HepG2 (cell line): Measurements from ENCODE around the gene CST5. TPM values are rescaled to one million over a fixed set of nuclear protein-coding genes. Genes with fewer than 3 reads are reported as not detected.

Experiments
- ATAC-seq: fragments of 200-7000 bp; cut with Tn5 transposase; 3 replicates; pipeline ENCODE4 v1.9.1; 2020; ENCODE audit warnings: mild to moderate bottlenecking, moderate library complexity
- BruUV-seq: library from RNA; stranded (reverse); fragments of 400-500 nt; replicated peaks from 2 replicates; lab custom pipeline; 2021; lab: Mats Ljungman, UMichigan
- CTCF ChIA-PET: fragments of 300-600 bp; formaldehyde crosslinking; extraction: SDS; loops from one replicate; lab custom pipeline; 2021; ENCODE audit warnings: low total read pairs, inconsistent platforms, low intra/inter-chr PET ratio; lab: Yijun Ruan, JAX
- POLR2A ChIA-PET: fragments of 350-600 bp; sonication (Branson Sonifier 250); formaldehyde crosslinking; loops from one replicate; lab custom pipeline; 2020; ENCODE audit warnings: antibody characterized with exemption, inconsistent platforms; lab: Yijun Ruan, JAX
- DNase-seq: peaks from one replicate; pipeline ENCODE4 v3.0.0-alpha.2; 2015; ENCODE audit warnings: low spot score
- FAIRE-seq: peaks from 3 replicates; lab custom pipeline; 2011; peaks lifted over from hg19 to GRCh38; lab: Jason Lieb, UNC
- H2AFZ ChIP-seq: one replicate; pipeline ENCODE4 v1.6.1; 2011; ENCODE audit warnings: low read length, inconsistent platforms
- H3K27ac ChIP-seq: fragments of 300-600 bp; 3 replicates; pipeline ENCODE4 v1.8.0; 2011; ENCODE audit warnings: mixed run types, mild to moderate bottlenecking, mixed read lengths, low read length, inconsistent platforms; ENCODE audit not compliant: insufficient read depth; ENCODE audit errors: extremely low read length
- H3K27me3 ChIP-seq, 2 experiments: fragments of 200-600 bp in 1 of 2; 2 replicates in 1 of 2; 3 replicates in 1 of 2; pipeline versions ENCODE4 v1.6.0 to v1.8.0; 2011; ENCODE audit warnings: low read length in 2 of 2, mild to moderate bottlenecking in 2 of 2, moderate library complexity in 2 of 2, inconsistent platforms in 1 of 2; ENCODE audit not compliant: insufficient read depth in 2 of 2, control insufficient read depth in 1 of 2
- H3K36me3 ChIP-seq, 2 experiments: fragments of 200-600 bp in 1 of 2; replicated peaks in 1 of 2; 2 replicates in 1 of 2; 3 replicates in 1 of 2; pipeline versions ENCODE4 v1.5.1 to v1.8.0; 2011; ENCODE audit warnings: low read length in 2 of 2, inconsistent platforms in 1 of 2; ENCODE audit not compliant: insufficient read depth in 2 of 2, control insufficient read depth in 1 of 2
- H3K4me1 ChIP-seq: 2 replicates; pipeline ENCODE4 v1.5.1; 2012; ENCODE audit warnings: low read length, inconsistent platforms; ENCODE audit not compliant: insufficient read depth
- H3K4me2 ChIP-seq: 2 replicates; pipeline ENCODE4 v1.6.0; 2011; ENCODE audit warnings: low read depth, low read length, inconsistent platforms
- H3K4me3 ChIP-seq, 3 experiments: fragments of 200-600 bp in 1 of 3; sonication (generic), shearing (Covaris generic) in 1 of 3; replicated peaks in 1 of 3; 2 replicates each; pipeline ENCODE4 v1.5.1; 2011 to 2016; ENCODE audit warnings: low read length in 3 of 3, inconsistent platforms in 2 of 3, low read depth in 2 of 3, mild to moderate bottlenecking in 2 of 3, control low read depth in 1 of 3, mixed read lengths in 1 of 3; ENCODE audit not compliant: insufficient read depth in 1 of 3
- H3K79me2 ChIP-seq: one replicate; pipeline ENCODE4 v1.6.1; 2011; ENCODE audit warnings: low read length, inconsistent platforms; ENCODE audit not compliant: insufficient read depth
- H3K9ac ChIP-seq: 2 replicates; pipeline ENCODE4 v1.6.0; 2011; ENCODE audit warnings: mild to moderate bottlenecking, low read depth, low read length, inconsistent platforms; ENCODE audit not compliant: insufficient read depth
- H3K9me3 ChIP-seq: 2 replicates; pipeline ENCODE4 v1.5.1; 2012; ENCODE audit warnings: mild to moderate bottlenecking, low read length
- H4K20me1 ChIP-seq: 2 replicates; pipeline ENCODE4 v1.6.0; 2011; ENCODE audit warnings: inconsistent platforms, mild to moderate bottlenecking, low read length, moderate library complexity; ENCODE audit not compliant: insufficient read depth
- MBD4 ChIP-seq: IDR thresholded peaks from 2 replicates; pipeline ENCODE4 v1.6.1; 2012; ENCODE audit warnings: low read length, inconsistent platforms, borderline replicate concordance
- MED13 ChIP-seq: sonication (generic); formaldehyde crosslinking; IDR thresholded peaks from 2 replicates; pipeline ENCODE4 v1.5.0; 2020; ENCODE audit warnings: missing genetic modification reagents
- RNF219 ChIP-seq: sonication (generic); formaldehyde crosslinking; IDR thresholded peaks from 2 replicates; pipeline ENCODE4 v1.5.0; 2020; ENCODE audit warnings: mild to moderate bottlenecking, missing genetic modification reagents
- SOX13 ChIP-seq, 3 experiments: fragments of 450-650 bp in 1 of 3; sonication (generic) in 1 of 3; formaldehyde crosslinking in 1 of 3; IDR thresholded peaks in 2 of 3; conservative IDR thresholded peaks in 1 of 3; 2 replicates each; pipeline versions ENCODE4 v1.5.0 to v1.6.1; 2016 to 2020; ENCODE audit warnings: antibody characterized with exemption in 1 of 3, mild to moderate bottlenecking in 1 of 3, missing compliant biosample characterization in 1 of 3, missing genetic modification reagents in 1 of 3, moderate library complexity in 1 of 3
- ZNF570 ChIP-seq: sonication (generic); formaldehyde crosslinking; IDR thresholded peaks from 2 replicates; pipeline ENCODE4 v1.4.0; 2020; ENCODE audit warnings: mild to moderate bottlenecking, missing genetic modification reagents, borderline replicate concordance
- ZNF629 ChIP-seq: sonication (generic); formaldehyde crosslinking; conservative IDR thresholded peaks from 2 replicates; pipeline ENCODE4 v1.5.0; 2020; ENCODE audit warnings: missing genetic modification reagents
- ZNF646 ChIP-seq: sonication (generic); formaldehyde crosslinking; IDR thresholded peaks from 2 replicates; pipeline ENCODE4 v1.9.0; 2021; ENCODE audit warnings: mild to moderate bottlenecking, missing genetic modification reagents
- ZNF790 ChIP-seq: sonication (generic); formaldehyde crosslinking; IDR thresholded peaks from 2 replicates; pipeline ENCODE4 v1.8.0; 2022; ENCODE audit warnings: missing genetic modification reagents, mild to moderate bottlenecking, borderline replicate concordance
- ZSCAN29 ChIP-seq: sonication (generic); formaldehyde crosslinking; conservative IDR thresholded peaks from 2 replicates; pipeline ENCODE4 v1.4.0; 2020; ENCODE audit warnings: mild to moderate bottlenecking, missing genetic modification reagents
- WGBS: methylation state at CpG from one replicate; pipeline ENCODE4 v1.1.6; 2017; ENCODE audit warnings: low lambda C conversion rate; 5-methylcytosine and 5-hydroxymethylcytosine counted together
- in situ Hi-C: cut with HindIII; loops from 2 replicates; pipeline ENCODE4 v1.10.0; 2017; ENCODE audit warnings: low pct_unique_long_range_greater_than_20kb; ENCODE audit not compliant: extremely low pct_ligation_motif_present
- intact Hi-C: fragments of 100-400 bp; cut with micrococcal nuclease; formaldehyde crosslinking; loops from one replicate; pipeline ENCODE4 v1.10.0; 2022; ENCODE audit not compliant: unreplicated experiment
- polyA plus RNA-seq, 8 experiments: library from polyadenylated mRNA; depleted of rRNA in 3 of 8; stranded (reverse) in 7 of 8; unstranded in 1 of 8; fragments of >200 nt; fragmentation: Illumina TruSeq in 4 of 8; extraction: Trizol in 4 of 8; gene quantifications; 2 replicates each; pipeline versions ENCODE4 v1.2.1 to v1.2.3, GENCODE V29; 2011 to 2016; ENCODE audit warnings: low read depth in 4 of 8, missing spikeins in 1 of 8, mixed read lengths in 1 of 8; ENCODE audit not compliant: insufficient read depth in 1 of 8
- total RNA-seq, 5 experiments: library from RNA; depleted of rRNA; stranded (reverse); fragments of >200 nt; fragmentation: Illumina TruSeq; extraction: Trizol; gene quantifications; 2 replicates each; pipeline ENCODE4 v1.2.3, GENCODE V29; 2016; ENCODE audit warnings: low read depth in 1 of 5

Gene CST5
- total and polyA plus RNA-seq, 2 of the 13 experiments (the other 11 are each of a cell fraction or from before 2014, with no cell fraction given) = 0.16 TPM; not detected in 1

GRCh38 chr20:23887856-23888255, 8.3 kb upstream of the CST5 start:
- Histone ChIP-seq H3K9me3 (no peaks in the 10 kb centered on the region), H3K4me3 (no peak overlapping the region), H3K4me1 (no peaks in the 10 kb centered on the region), H3K27ac (no peak overlapping the region), H4K20me1 (no peaks in the 10 kb centered on the region), H2AFZ (no peak overlapping the region), H3K9ac (no peak overlapping the region), H3K79me2 (no peaks in the 10 kb centered on the region), H3K36me3 (no peaks in the 10 kb centered on the region), H3K4me2 (no peak overlapping the region), H3K27me3 (no peaks in the 10 kb centered on the region)
- no TSS peak for BruUV-seq
- in situ Hi-C loops = loop anchor here (5.0 kb wide), 1 partner anchor 109 kb away; no protein-coding TSS in a partner anchor
- ATAC-seq (no peak), DNase-seq (no peak), FAIRE-seq (no peak)
- TF ChIP-seq ZNF629 (CRISPR knock-in tag) (no peak), ZSCAN29 (CRISPR knock-in tag) (no peak), MBD4 (no peak), RNF219 (CRISPR knock-in tag) (no peak)
- intact Hi-C loops = loop anchor here (2.0 kb wide), 1 partner anchor 213 kb away; no protein-coding TSS in a partner anchor
- 15% methylated on average over 2 of the region's 2 CpGs for WGBS
- CTCF ChIA-PET = no interaction called here
- POLR2A ChIA-PET = no interaction called here

- Histone ChIP-seq H3K79me2 (no peaks in the 10 kb centered on the region), H3K27ac (no peak overlapping the region), H3K4me3 (no peak overlapping the region), H3K9ac (no peak overlapping the region), H3K4me1 (peaks cover 12% of the 10 kb centered on the region), H3K4me2 (no peak overlapping the region), H3K36me3 (no peaks in the 10 kb centered on the region), H2AFZ (no peak overlapping the region), H3K27me3 (0 out of 5 replicates have a peak, but pooled peaks cover 0 to 1% of the 10 kb centered on the region in 2 experiments), H3K9me3 (no peaks in the 10 kb centered on the region), H4K20me1 (no peaks in the 10 kb centered on the region)
- FAIRE-seq = no peak
- BruUV-seq = no TSS peak
- ChIA-PET POLR2A (no interaction called here), CTCF (no interaction called here)
- DNase-seq = no peak
- intact Hi-C loops (no loop called here), in situ Hi-C loops (loop anchor here (5.0 kb wide), 1 partner anchor 113 kb away; no protein-coding TSS in a partner anchor)
- WGBS = 52% methylated on average over 5 of the region's 5 CpGs
- ATAC-seq = no peak
- TF ChIP-seq ZNF570 (CRISPR knock-in tag) (no peak), MED13 (no peak), ZNF646 (no peak), SOX13 (IDR thresholded peaks at IDR 0.05) (no peak), SOX13 (CRISPR knock-in tag; conservative IDR thresholded peaks at IDR 0.05 in 1 of 2, IDR thresholded peaks at IDR 0.05 in 1 of 2) (no peak), ZNF790 (no peak)
These were observed 5.2 kb upstream of the CST5 start for GRCh38 chr20:23884771-23885162.
